ENCODE results near the gene C1R.

C1R gene

DNA sequence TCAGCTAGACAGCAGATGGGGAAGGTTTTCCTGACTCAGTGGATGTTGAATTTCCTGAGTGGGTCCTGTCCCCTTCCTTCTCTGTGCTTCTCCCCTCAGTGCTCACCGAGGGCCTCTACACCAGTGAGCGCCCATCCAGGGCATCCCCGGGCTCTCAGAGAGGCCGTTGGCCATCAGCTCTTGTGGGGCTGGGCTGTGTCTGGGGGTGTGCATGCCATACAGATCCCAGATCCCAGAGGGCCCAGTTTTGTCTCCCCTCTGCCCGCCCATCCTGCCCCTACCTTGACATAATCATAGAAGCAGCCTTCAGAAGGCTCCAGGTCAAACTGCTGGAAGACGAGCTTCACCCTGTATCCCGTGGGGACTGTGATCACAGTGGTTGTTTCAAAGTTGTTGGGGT, 1.1 kb downstream of the C1R start:
- H3K79me1 ChIP-seq (ENCODE audit: low read depth, low read length): no peaks in the 10 kb centered on the region
- no peak overlapping the region for H3K4me3 ChIP-seq (ENCODE audit: low read length in 2 of 2)
- H3K36me3 ChIP-seq (replicated peaks in 1 of 2; ENCODE audit: control insufficient read depth in 2 of 2, insufficient read depth in 2 of 2, low read length in 2 of 2): no peaks in the 10 kb centered on the region
- no peak overlapping the region for H3K14ac ChIP-seq (ENCODE audit: low read length)
- H4K91ac ChIP-seq (ENCODE audit: low read depth, low read length, poor library complexity): no peak overlapping the region
- no peak overlapping the region for H2BK12ac ChIP-seq (ENCODE audit: low read length)
- DNase-seq (ENCODE audit: low spot score): no peak
- H3K4me2 ChIP-seq (ENCODE audit: insufficient read depth, low read length, poor library complexity, severe bottlenecking): no peak overlapping the region
- no peak overlapping the region for H2BK120ac ChIP-seq (ENCODE audit: low read depth, low read length)
- peak overlapping the region; percentile 41 for H2BK15ac ChIP-seq (ENCODE audit: low read length)
- H3K27me3 ChIP-seq (ENCODE audit: control insufficient read depth in 3 of 3, insufficient read depth in 3 of 3, low read depth in 1 of 3, low read length in 3 of 3): no peaks in the 10 kb centered on the region
- H2BK5ac ChIP-seq (ENCODE audit: low read length): no peak overlapping the region
- no peak overlapping the region for H3K4ac ChIP-seq (ENCODE audit: low read length)
- no CpG with 5 or more reads among the region's 7 CpGs for WGBS, 2 donors (ENCODE audit: extremely low coverage in 2 of 2, insufficient read length in 2 of 2, insufficient replicate concordance in 1 of 2)
- H2AK5ac ChIP-seq (ENCODE audit: low read depth, low read length): no peak overlapping the region
- H4K8ac ChIP-seq (ENCODE audit: low read depth, low read length): no peak overlapping the region
- no peaks in the 10 kb centered on the region for H3K9me3 ChIP-seq (replicated peaks in 1 of 2; ENCODE audit: control insufficient read depth in 2 of 2, insufficient read depth in 1 of 2, low read depth in 1 of 2, low read length in 2 of 2)
- no peak overlapping the region for H3K23ac ChIP-seq (ENCODE audit: low read depth, low read length, poor library complexity)
- H3K27ac ChIP-seq (replicated peaks; ENCODE audit: low read length): no peak overlapping the region
- H2AFZ ChIP-seq (ENCODE audit: low read length): peak overlapping the region; percentile 77
- H3K9ac ChIP-seq (ENCODE audit: low read depth, low read length, poor library complexity): no peak overlapping the region
- H3K4me1 ChIP-seq (ENCODE audit: control insufficient read depth in 2 of 2, insufficient read depth in 1 of 2, low read depth in 1 of 2, low read length in 2 of 2): peaks cover 6 to 14% of the 10 kb centered on the region in 2 donors
- H3K18ac ChIP-seq (ENCODE audit: low read length): no peak overlapping the region

GRCh38 chr12:7090222-7090998, 1.8 kb downstream of the C1R start:
- Histone ChIP-seq H3K27me3 (ENCODE audit: control insufficient read depth in 3 of 3, insufficient read depth in 3 of 3, low read depth in 1 of 3, low read length in 3 of 3) (no peaks in the 10 kb centered on the region), H4K91ac (ENCODE audit: low read depth, low read length, poor library complexity) (no peak overlapping the region), H2BK5ac (ENCODE audit: low read length) (no peak overlapping the region), H3K4me2 (ENCODE audit: insufficient read depth, low read length, poor library complexity, severe bottlenecking) (no peak overlapping the region), H3K36me3 (replicated peaks in 1 of 2; ENCODE audit: control insufficient read depth in 2 of 2, insufficient read depth in 2 of 2, low read length in 2 of 2) (no peaks in the 10 kb centered on the region), H3K18ac (ENCODE audit: low read length) (no peak overlapping the region), H4K8ac (ENCODE audit: low read depth, low read length) (no peak overlapping the region), H3K4me1 (ENCODE audit: control insufficient read depth in 2 of 2, insufficient read depth in 1 of 2, low read depth in 1 of 2, low read length in 2 of 2) (peaks cover 6 to 14% of the 10 kb centered on the region in 2 donors), H3K14ac (ENCODE audit: low read length) (no peak overlapping the region), H2BK120ac (ENCODE audit: low read depth, low read length) (no peak overlapping the region), H3K79me1 (ENCODE audit: low read depth, low read length) (no peaks in the 10 kb centered on the region), H2AFZ (ENCODE audit: low read length) (peak overlapping the region; percentile 77), H3K4ac (ENCODE audit: low read length) (no peak overlapping the region), H2BK12ac (ENCODE audit: low read length) (no peak overlapping the region), H3K27ac (replicated peaks; ENCODE audit: low read length) (no peak overlapping the region), H3K23ac (ENCODE audit: low read depth, low read length, poor library complexity) (no peak overlapping the region), H2AK5ac (ENCODE audit: low read depth, low read length) (no peak overlapping the region), H3K4me3 (ENCODE audit: low read length in 2 of 2) (no peak overlapping the region), H3K9me3 (replicated peaks in 1 of 2; ENCODE audit: control insufficient read depth in 2 of 2, insufficient read depth in 1 of 2, low read depth in 1 of 2, low read length in 2 of 2) (peaks cover 0 to under 1% of the 10 kb centered on the region in 2 donors), H3K9ac (ENCODE audit: low read depth, low read length, poor library complexity) (no peak overlapping the region), H2BK15ac (ENCODE audit: low read length) (no peak overlapping the region)
- WGBS, 2 donors (ENCODE audit: extremely low coverage in 2 of 2, insufficient read length in 2 of 2, insufficient replicate concordance in 1 of 2): no CpG with 5 or more reads among the region's 16 CpGs
- DNase-seq (ENCODE audit: low spot score): no peak

- H3K4me2 ChIP-seq (ENCODE audit: insufficient read depth, low read length, poor library complexity, severe bottlenecking): no peak overlapping the region
- peaks cover 0 to 2% of the 10 kb centered on the region in 2 donors for H3K36me3 ChIP-seq (replicated peaks in 1 of 2; ENCODE audit: control insufficient read depth in 2 of 2, insufficient read depth in 2 of 2, low read length in 2 of 2)
- no peaks in the 10 kb centered on the region for H3K27me3 ChIP-seq (ENCODE audit: control insufficient read depth in 3 of 3, insufficient read depth in 3 of 3, low read depth in 1 of 3, low read length in 3 of 3)
- H3K9me3 ChIP-seq (replicated peaks in 1 of 2; ENCODE audit: control insufficient read depth in 2 of 2, insufficient read depth in 1 of 2, low read depth in 1 of 2, low read length in 2 of 2): peaks cover 0 to 1% of the 10 kb centered on the region in 2 donors
- no peak overlapping the region for H3K9ac ChIP-seq (ENCODE audit: low read depth, low read length, poor library complexity)
- H3K4ac ChIP-seq (ENCODE audit: low read length): no peak overlapping the region
- no peak overlapping the region for H2BK15ac ChIP-seq (ENCODE audit: low read length)
- no peak overlapping the region for H2AFZ ChIP-seq (ENCODE audit: low read length)
- no peak overlapping the region for H2BK120ac ChIP-seq (ENCODE audit: low read depth, low read length)
- H2BK12ac ChIP-seq (ENCODE audit: low read length): no peak overlapping the region
- H2AK5ac ChIP-seq (ENCODE audit: low read depth, low read length): peak overlapping the region; percentile 11
- H3K23ac ChIP-seq (ENCODE audit: low read depth, low read length, poor library complexity): no peak overlapping the region
- no peak overlapping the region for H4K8ac ChIP-seq (ENCODE audit: low read depth, low read length)
- no peak overlapping the region for H2BK5ac ChIP-seq (ENCODE audit: low read length)
- DNase-seq (ENCODE audit: low spot score): no peak
- no peaks in the 10 kb centered on the region for H3K79me1 ChIP-seq (ENCODE audit: low read depth, low read length)
- no peak overlapping the region for H3K4me3 ChIP-seq (ENCODE audit: low read length in 2 of 2)
- H3K14ac ChIP-seq (ENCODE audit: low read length): no peak overlapping the region
- WGBS, 2 donors (ENCODE audit: extremely low coverage in 2 of 2, insufficient read length in 2 of 2, insufficient replicate concordance in 1 of 2): no CpG with 5 or more reads among the region's 11 CpGs
- H3K4me1 ChIP-seq (ENCODE audit: control insufficient read depth in 2 of 2, insufficient read depth in 1 of 2, low read depth in 1 of 2, low read length in 2 of 2): peaks cover 6 to 14% of the 10 kb centered on the region in 2 donors
- no peak overlapping the region for H4K91ac ChIP-seq (ENCODE audit: low read depth, low read length, poor library complexity)
- H3K18ac ChIP-seq (ENCODE audit: low read length): peak overlapping the region; percentile 12
- no peak overlapping the region for H3K27ac ChIP-seq (replicated peaks; ENCODE audit: low read length)
Measured at GRCh38 chr12:7089196-7089871, 2.9 kb downstream of the C1R start.

DNA sequence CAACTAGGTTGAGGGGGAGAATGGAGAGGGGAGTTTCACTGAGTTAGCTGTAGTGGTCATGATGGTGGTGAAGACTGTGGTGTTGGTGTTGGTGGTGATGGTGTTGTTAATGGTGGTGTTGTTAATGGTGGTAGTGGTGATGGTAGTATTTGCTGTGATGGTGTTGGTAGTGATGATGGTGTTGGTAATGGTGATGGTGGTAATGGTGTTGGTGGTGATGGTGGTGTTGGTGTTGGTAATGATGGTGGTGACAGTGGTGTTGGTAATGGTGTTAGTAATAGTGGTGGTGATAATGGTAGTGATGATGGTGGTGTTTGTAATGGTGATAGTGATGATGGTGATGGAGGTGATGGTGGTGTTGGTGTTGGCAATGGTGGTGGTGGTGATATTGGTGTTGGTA, 9.1 kb downstream of the C1R start:
- peaks cover 0 to 8% of the 10 kb centered on the region in 2 donors for H3K36me3 ChIP-seq (replicated peaks in 1 of 2; ENCODE audit: control insufficient read depth in 2 of 2, insufficient read depth in 2 of 2, low read length in 2 of 2)
- no peak for DNase-seq (ENCODE audit: low spot score)
- no peak overlapping the region for H4K8ac ChIP-seq (ENCODE audit: low read depth, low read length)

More for the DNA sequence above, 9.1 kb downstream of the C1R start:
- Histone ChIP-seq H2BK12ac (ENCODE audit: low read length) (no peak overlapping the region), H3K4me1 (ENCODE audit: control insufficient read depth in 2 of 2, insufficient read depth in 1 of 2, low read depth in 1 of 2, low read length in 2 of 2) (no peaks in the 10 kb centered on the region), H3K9ac (ENCODE audit: low read depth, low read length, poor library complexity) (no peak overlapping the region), H2AK5ac (ENCODE audit: low read depth, low read length) (no peak overlapping the region), H3K27me3 (ENCODE audit: control insufficient read depth in 3 of 3, insufficient read depth in 3 of 3, low read depth in 1 of 3, low read length in 3 of 3) (no peaks in the 10 kb centered on the region), H3K14ac (ENCODE audit: low read length) (no peak overlapping the region), H2BK5ac (ENCODE audit: low read length) (no peak overlapping the region), H3K23ac (ENCODE audit: low read depth, low read length, poor library complexity) (no peak overlapping the region), H2AFZ (ENCODE audit: low read length) (no peak overlapping the region), H3K4ac (ENCODE audit: low read length) (no peak overlapping the region), H2BK120ac (ENCODE audit: low read depth, low read length) (no peak overlapping the region), H3K27ac (replicated peaks; ENCODE audit: low read length) (no peak overlapping the region), H2BK15ac (ENCODE audit: low read length) (no peak overlapping the region), H3K9me3 (replicated peaks in 1 of 2; ENCODE audit: control insufficient read depth in 2 of 2, insufficient read depth in 1 of 2, low read depth in 1 of 2, low read length in 2 of 2) (peaks cover 0 to 7% of the 10 kb centered on the region in 2 donors), H3K4me2 (ENCODE audit: insufficient read depth, low read length, poor library complexity, severe bottlenecking) (no peak overlapping the region), H4K91ac (ENCODE audit: low read depth, low read length, poor library complexity) (no peak overlapping the region), H3K79me1 (ENCODE audit: low read depth, low read length) (no peaks in the 10 kb centered on the region), H3K18ac (ENCODE audit: low read length) (no peak overlapping the region), H3K4me3 (ENCODE audit: low read length in 2 of 2) (peak overlapping the region in 1 of 2 donors; percentile 57)

Data from neuronal stem cell (in vitro differentiated cells).